Prostate gland (tissue), 2 donors: ENCODE data around the gene IGSF11. TPM values are rescaled to one million over a fixed set of nuclear protein-coding genes. Genes with fewer than 3 reads are reported as not detected.

Source experiments
- DNase-seq: peaks from one replicate; pipeline ENCODE4 v3.0.0-alpha.2; 2019; ENCODE audit warnings: low spot score
- H3K27ac ChIP-seq, 2 donors: fragments of 200-600 bp; sonication (generic); 2 replicates each; pipeline ENCODE4 v1.5.1; 2017 to 2019
- H3K27me3 ChIP-seq: fragments of 200-600 bp; sonication (generic); replicated peaks from 2 replicates; pipeline ENCODE4 v1.5.1; 2019; ENCODE audit not compliant: insufficient read depth
- H3K36me3 ChIP-seq, 2 donors: fragments of 200-600 bp; sonication (generic); 1 replicate in 1 of 2; 2 replicates in 1 of 2; pipeline versions ENCODE4 v1.5.1 to v1.8.1; 2017 to 2019
- H3K4me1 ChIP-seq: fragments of 200-600 bp; sonication (generic); replicated peaks from 2 replicates; pipeline ENCODE4 v1.5.1; 2019
- H3K4me3 ChIP-seq, 2 donors: fragments of 200-600 bp; sonication (generic); 2 replicates each; pipeline ENCODE4 v1.5.1; 2017 to 2019
- H3K9me3 ChIP-seq: fragments of 200-600 bp; sonication (generic); 2 replicates; pipeline ENCODE4 v1.5.1; 2017
- CTCF ChIP-seq, 4 experiments: fragments of 200-600 bp in 2 of 4; fragments of 450-650 bp in 2 of 4; sonication (generic) in 2 of 4; IDR thresholded peaks; 1 replicate in 3 of 4; 2 replicates in 1 of 4; pipeline ENCODE4 v1.5.1; 2016 to 2019; ENCODE audit warnings: antibody characterized with exemption in 4 of 4, mild to moderate bottlenecking in 2 of 4, moderate library complexity in 2 of 4
- POLR2A ChIP-seq: fragments of 450-650 bp; IDR thresholded peaks from one replicate; pipeline ENCODE4 v1.6.1; 2016; ENCODE audit warnings: antibody characterized with exemption, mild to moderate bottlenecking
- POLR2AphosphoS5 ChIP-seq: sonication (generic); formaldehyde crosslinking; IDR thresholded peaks from one replicate; pipeline ENCODE4 v1.6.1; 2017; ENCODE audit warnings: antibody characterized with exemption
- WGBS: methylation state at CpG from one replicate; pipeline ENCODE4 v1.1.5; 2018; 5-methylcytosine and 5-hydroxymethylcytosine counted together
- intact Hi-C: fragments of 100-400 bp; cut with DNase I; formaldehyde crosslinking; loops from one replicate; pipeline ENCODE4 v1.14.2; 2022
- total RNA-seq, 2 donors: library from RNA; depleted of rRNA; stranded (reverse); fragments of >200 nt; gene quantifications; one replicate each; pipeline ENCODE4 v1.1.0, GENCODE V29; 2016

The IGSF11 gene
- total RNA-seq, 2 donors from 2014 or later, result 0.46 to 30.9 TPM

- intact Hi-C loops, result no loop called here
- no peaks in the 10 kb centered on the region for H3K36me3 ChIP-seq
- TF ChIP-seq POLR2AphosphoS5, result no peak
- TF ChIP-seq CTCF (IDR thresholded peaks at IDR 0.05), result no peak
- TF ChIP-seq POLR2A, result no peak
These were observed 78.6 kb downstream of the IGSF11 start for GRCh38 chr3:118955914-118956556.

GRCh38 chr3:118951089-118951488 lies 83.6 kb downstream of the IGSF11 start:
- no peaks in the 10 kb centered on the region for H3K27me3 ChIP-seq
- H3K9me3 ChIP-seq, result no peaks in the 10 kb centered on the region
- intact Hi-C loops, result no loop called here
- no peak overlapping the region for H3K27ac ChIP-seq
- TF ChIP-seq POLR2A, result no peak
- no peak for TF ChIP-seq CTCF (IDR thresholded peaks at IDR 0.05)
- TF ChIP-seq POLR2AphosphoS5, result no peak
- H3K4me1 ChIP-seq, result no peaks in the 10 kb centered on the region
- no peak overlapping the region for H3K4me3 ChIP-seq
- H3K36me3 ChIP-seq, result no peaks in the 10 kb centered on the region
- no peak for DNase-seq

More at GRCh38 chr3:118955914-118956556, 78.6 kb downstream of the IGSF11 start:
- DNase-seq, result no peak
- Histone ChIP-seq H3K4me3 (no peak overlapping the region), H3K27ac (no peak overlapping the region), H3K9me3 (no peaks in the 10 kb centered on the region), H3K27me3 (peaks cover 3% of the 10 kb centered on the region), H3K4me1 (no peaks in the 10 kb centered on the region)
- 91% methylated on average over 1 of the region's 1 CpG for WGBS

GRCh38 chr3:118949113-118949760 lies 85.4 kb downstream of the IGSF11 start:
- H3K9me3 ChIP-seq, result no peaks in the 10 kb centered on the region
- WGBS, result 42% methylated on average over 1 of the region's 1 CpG
- no peak for TF ChIP-seq CTCF (IDR thresholded peaks at IDR 0.05)
- no peak for TF ChIP-seq POLR2A
- no peak for TF ChIP-seq POLR2AphosphoS5
- H3K36me3 ChIP-seq, result no peaks in the 10 kb centered on the region
- intact Hi-C loops, result no loop called here
- no peak overlapping the region for H3K27ac ChIP-seq
- H3K4me1 ChIP-seq, result no peaks in the 10 kb centered on the region
- H3K27me3 ChIP-seq, result no peaks in the 10 kb centered on the region
- no peak overlapping the region for H3K4me3 ChIP-seq
- no peak for DNase-seq

GRCh38 chr3:118948146-118948545 lies 86.5 kb downstream of the IGSF11 start:
- H3K27ac ChIP-seq, result no peak overlapping the region
- no peak overlapping the region for H3K4me3 ChIP-seq
- no peak for DNase-seq
- no peaks in the 10 kb centered on the region for H3K9me3 ChIP-seq
- TF ChIP-seq CTCF (IDR thresholded peaks at IDR 0.05), result no peak
- no peak for TF ChIP-seq POLR2AphosphoS5
- no peak for TF ChIP-seq POLR2A
- H3K4me1 ChIP-seq, result no peaks in the 10 kb centered on the region
- H3K36me3 ChIP-seq, result no peaks in the 10 kb centered on the region
- intact Hi-C loops, result no loop called here
- 53% methylated on average over 5 of the region's 5 CpGs for WGBS
- no peaks in the 10 kb centered on the region for H3K27me3 ChIP-seq

GRCh38 chr3:118946449-118946848 lies 88.2 kb downstream of the IGSF11 start:
- H3K36me3 ChIP-seq, result no peaks in the 10 kb centered on the region
- H3K27ac ChIP-seq, result no peak overlapping the region
- no peak for DNase-seq
- H3K9me3 ChIP-seq, result no peaks in the 10 kb centered on the region
- no peaks in the 10 kb centered on the region for H3K4me1 ChIP-seq
- TF ChIP-seq POLR2AphosphoS5 (no peak), CTCF (IDR thresholded peaks at IDR 0.05) (no peak), POLR2A (no peak)
- intact Hi-C loops, result no loop called here
- no peak overlapping the region for H3K4me3 ChIP-seq
- no peaks in the 10 kb centered on the region for H3K27me3 ChIP-seq
- 70% methylated on average over 4 of the region's 4 CpGs for WGBS
